Stimulated activated CD4-positive, alpha-beta T cell treated with anti-CD3 and anti-CD28 coated beads, Interleukin-4, amount 100 ng/mL, for 24 hours (primary cell): ENCODE data around the gene PTGR2.
"Not testable (repeated sequence)": the region's sequence is repeated elsewhere in the genome, so short reads cannot be mapped to it uniquely, and the experiment has no call there.

Source experiments
- DNase-seq: peaks from one replicate; pipeline ENCODE4 v3.0.0-alpha.2; 2020

Gene PTGR2

DNA sequence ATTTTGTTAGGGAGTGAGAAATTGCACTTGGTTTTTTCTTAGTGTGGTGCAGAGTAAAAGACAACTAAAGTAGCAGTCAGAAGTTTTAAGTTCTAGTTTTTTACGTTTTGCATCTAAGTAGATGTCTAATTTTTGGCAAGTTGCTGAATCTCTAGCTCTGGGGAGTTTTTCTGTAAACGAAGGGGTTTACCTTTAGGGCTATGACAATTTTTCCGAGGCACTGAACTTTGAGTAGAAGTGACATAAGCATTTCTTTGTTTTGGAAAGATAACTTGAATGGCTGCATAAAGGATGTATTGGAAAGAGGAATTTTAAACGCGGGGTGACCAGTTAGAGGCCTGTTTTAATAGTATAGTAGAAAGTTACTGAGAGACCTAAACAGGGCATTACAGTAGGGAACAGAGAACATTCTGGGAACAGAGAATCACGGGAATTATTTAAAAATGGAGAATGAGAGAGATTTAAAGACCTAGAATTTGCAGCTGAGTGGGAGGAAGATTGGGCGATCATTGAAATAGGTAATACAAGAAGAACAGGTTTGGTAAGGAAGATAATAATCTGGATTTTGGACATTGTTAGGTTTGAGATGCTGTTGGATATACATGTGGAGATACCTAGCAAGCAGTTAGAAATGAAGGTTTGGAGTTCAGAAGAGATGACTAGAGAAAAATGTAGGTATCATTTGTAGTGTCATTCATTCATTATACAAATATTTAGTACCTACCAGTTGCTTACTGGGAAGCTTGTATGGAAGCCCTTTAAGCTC lies 36.2 kb downstream of the PTGR2 start:
- no peak for DNase-seq

DNA sequence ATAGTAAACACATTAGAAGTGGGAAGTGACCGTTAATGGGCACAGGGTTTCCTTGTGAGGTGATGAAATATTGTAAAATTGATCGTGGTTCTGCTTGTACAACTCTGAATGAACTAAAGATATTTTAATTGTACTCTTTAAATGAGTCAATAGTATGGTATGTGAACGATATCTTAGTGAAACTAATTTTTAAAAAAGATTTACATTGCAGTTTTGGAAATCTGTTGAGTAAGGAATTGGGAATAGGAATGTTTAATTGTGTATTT lies 36.8 kb downstream of the PTGR2 start:
- no peak for DNase-seq

DNA sequence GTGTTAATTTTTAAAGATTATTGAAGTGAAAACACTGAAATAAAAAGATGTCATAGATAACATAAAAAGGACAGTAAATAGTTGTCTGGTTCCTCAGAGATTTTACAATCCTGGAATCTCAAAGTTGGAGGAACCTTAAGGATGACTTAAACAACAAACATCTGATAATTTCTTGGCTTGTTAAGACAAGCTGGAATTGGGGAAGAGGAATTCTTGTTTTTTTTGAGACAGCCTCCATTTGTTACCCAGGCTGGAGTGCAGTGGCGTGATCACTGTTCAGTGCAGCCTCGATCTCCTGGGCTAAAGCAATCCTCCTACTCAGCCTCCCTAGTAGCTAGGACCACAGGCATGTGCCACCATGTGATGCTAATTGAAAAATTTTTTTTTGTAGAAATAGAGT lies 37.3 kb downstream of the PTGR2 start:
- DNase-seq: no peak

DNA sequence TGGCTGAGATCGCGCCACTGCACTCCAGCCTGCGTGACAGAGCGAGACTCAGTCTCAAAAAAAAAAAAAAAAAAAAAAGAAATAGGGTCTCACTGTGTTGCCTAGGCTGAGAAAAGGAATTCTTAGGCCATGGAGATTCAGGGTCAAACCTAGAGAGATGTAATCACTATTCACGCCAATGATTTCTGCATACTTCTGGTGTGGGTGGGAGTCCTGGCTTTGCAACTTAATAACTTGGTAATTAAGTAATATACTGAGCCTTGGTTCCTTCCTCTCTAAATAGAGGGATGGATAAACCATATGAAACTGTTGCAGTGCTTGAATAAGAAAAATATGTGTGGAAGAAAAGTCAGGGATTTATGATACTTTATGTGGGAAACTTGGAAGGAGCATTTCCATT lies 37.7 kb downstream of the PTGR2 start:
- no peak for DNase-seq

DNA sequence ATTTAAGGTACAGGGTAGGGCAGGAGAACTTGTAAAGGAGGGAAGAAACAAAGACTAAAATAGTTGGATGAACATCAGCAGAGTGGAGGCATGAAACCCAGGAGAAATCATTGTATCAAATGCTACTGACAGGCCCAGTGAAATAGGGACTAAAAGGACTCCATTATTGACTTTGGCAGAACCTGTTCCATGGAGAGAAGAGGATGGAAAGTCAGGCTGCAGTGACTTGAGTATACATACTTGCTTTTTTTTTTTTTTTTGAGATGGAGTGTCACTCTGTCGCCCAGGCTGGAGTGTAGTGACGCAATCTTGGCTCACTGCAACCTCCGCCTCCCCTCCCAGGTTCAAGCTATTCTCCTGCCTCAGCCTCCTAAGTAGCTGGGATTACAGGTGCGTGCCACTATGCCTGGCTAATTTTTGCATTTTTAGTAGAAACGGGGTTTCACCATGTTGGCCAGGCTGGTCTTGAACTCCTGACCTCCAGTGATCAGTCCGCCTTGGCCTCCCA lies 42.6 kb downstream of the PTGR2 start:
- DNase-seq: not testable (repeated sequence)

DNA sequence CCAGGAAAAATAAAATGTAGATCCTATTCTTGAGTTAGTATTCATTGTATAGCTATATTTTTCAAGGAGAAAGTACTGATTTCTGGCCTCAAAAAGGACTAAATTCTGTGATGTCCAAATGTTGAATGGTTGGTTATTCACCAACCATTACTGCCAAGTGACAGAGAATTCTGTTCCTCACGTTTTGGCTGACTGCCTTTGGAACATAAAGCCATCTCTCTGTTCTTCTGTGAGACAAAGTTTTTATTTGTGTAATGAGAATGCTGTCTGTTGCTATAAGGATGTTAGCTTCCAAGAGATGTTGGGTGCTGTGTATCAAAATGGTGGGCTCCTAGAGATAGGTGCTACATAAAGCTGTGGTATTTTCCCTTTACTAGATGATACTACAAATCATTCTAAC lies 44.3 kb downstream of the PTGR2 start:
- DNase-seq: no peak

DNA sequence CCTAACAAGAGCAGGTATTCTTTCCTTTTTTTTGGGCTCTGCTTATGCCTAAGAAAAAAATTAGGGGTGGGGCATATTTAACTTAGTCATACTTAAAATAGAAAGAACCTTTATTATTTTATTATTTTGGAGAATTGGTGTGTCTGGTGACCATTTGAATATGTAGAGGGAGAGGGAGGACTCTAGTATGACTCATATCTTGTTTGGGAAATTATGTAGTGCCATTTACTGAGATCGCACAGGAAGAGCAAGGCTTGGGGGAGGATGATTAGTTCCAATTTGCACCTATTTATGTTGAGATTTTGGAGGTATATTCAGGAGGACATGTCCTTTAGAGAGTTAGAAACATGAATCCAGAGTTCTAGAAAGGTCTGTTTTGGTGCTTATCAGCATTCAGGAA lies 44.9 kb downstream of the PTGR2 start:
- DNase-seq: no peak

DNA sequence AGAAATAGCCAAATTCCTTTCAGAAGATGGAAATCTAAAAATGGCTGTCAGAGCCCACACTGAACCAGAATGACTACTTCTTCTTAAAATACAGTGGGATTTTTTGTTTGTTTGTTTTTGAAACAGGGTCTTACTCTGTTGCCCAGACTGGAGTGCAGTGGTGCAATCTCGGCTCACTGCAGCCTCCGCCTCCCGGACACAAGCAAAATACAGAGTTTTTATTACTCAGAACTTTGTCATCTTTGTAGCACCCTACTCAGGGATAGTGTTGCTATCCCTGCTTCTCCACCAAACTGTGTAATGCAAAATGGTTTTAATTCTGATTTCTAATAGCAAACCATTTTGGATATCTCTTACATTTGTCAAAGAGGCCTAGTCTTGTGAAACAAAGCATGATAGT lies 51.4 kb downstream of the PTGR2 start:
- DNase-seq: no peak

DNA sequence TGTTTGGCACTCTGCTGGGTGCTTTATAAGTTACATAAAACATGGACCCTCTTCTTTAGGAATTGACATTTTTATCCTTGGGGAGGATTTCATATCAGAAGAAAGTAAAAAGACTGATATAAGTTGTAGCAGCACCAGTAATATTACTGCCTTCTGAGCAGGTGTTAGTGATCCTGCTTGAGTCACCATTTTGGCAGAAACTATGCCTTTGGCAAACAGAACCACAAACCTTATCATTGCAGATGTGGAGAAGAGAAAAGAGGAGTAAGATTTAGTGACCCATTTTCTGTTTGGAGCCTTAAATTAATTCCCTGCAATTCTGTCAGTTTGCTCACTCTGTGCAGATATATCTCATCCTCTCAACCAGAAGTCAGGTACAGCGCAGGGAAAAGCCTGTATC lies 58.0 kb downstream of the PTGR2 start:
- no peak for DNase-seq

DNA sequence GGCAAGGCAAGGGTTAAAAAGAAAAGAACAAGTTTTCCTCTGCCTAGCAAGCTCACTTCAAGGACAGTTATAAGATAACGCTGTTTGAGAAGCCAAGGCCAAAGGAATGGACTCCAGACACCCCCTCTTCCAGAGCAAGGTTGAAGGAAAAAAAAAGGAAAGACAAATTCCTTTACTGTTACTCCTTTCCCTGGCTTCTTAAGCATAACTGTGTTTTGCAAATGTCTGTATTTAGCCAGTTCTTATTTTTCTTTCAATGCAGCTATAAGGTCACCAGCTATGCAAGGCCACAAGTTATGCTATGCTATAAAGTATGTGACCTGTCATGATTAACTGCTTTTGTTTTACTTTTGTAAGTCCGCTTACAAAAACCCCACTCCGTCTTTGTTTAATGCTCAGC lies 61.6 kb downstream of the PTGR2 start:
- no peak for DNase-seq

DNA sequence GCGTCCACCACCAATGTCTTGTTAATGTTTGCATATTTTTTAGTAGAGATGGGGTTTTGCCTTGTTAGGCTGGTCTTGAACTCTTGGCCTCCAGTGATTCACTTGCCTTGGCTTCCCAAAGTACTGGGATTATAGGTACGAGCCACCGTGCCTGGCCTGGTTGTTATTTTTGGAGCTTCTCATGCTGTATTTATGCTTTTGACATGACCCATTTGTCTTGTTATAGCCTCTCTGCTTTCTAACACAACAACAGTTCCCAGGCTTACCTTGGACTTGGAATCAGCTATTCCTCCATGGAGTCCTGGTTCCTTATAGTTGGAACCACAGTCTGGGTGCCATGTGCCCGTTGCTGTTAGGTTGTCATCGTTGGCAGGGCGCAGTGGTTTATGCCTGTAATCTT lies 64.7 kb downstream of the PTGR2 start:
- no peak for DNase-seq

DNA sequence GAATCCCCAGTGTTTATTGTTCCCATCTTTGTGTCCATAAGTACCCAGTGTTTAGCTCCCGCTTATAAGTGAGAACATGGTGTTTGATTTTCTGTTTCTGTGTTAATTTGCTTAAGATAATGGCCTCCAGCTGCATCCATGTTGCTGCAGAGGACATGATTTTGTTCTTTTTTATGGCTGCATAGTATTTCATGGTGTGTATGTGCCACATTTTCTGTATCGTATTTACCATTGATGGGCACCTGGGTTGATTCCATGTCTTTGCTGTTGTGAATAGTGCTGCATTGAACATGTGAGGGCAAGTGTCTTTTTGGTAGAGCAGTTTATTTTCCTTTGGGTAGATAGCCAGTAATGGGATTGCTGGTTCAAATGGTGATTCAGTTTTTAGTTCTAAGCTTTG lies 67.8 kb downstream of the PTGR2 start:
- not testable (repeated sequence) for DNase-seq

DNA sequence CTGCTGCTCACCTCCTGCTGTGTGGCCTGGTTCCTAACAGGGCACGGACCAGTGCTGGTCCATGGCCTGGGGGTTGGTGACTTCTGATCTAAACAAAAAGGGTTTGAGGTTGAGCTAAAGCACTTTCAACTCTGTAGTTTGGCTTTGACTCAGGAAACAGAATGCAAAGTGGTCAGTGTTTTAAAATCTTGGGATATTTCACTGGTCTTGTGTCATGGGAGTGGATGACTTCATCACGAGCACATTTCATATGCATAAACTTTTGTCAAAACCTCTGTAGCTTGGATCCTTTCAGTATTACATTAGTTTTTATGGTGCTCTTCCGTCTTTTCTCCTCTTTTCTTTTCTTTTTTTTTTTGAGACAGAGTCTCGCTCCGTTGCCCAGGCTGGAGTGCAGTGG lies 72.7 kb downstream of the PTGR2 start:
- no peak for DNase-seq
